HCT116 (cell line): ENCODE measurements around the gene SLC25A10. TPM values are rescaled to one million over a fixed set of nuclear protein-coding genes. Genes with fewer than 3 reads are reported as not detected.

Experiments
- ATAC-seq: fragments of 200-7000 bp; cut with Tn5 transposase; 2 replicates; pipeline ENCODE4 v1.9.1; 2020; ENCODE audit warnings: mild to moderate bottlenecking, moderate library complexity
- BruUV-seq: library from RNA; stranded (reverse); fragments of 400-500 nt; replicated peaks from 2 replicates; lab custom pipeline; 2021; lab: Mats Ljungman, UMichigan
- CTCF ChIA-PET: fragments of 300-600 bp; sonication (Branson Sonifier 250); formaldehyde crosslinking; loops from one replicate; lab custom pipeline; 2021; ENCODE audit warnings: antibody characterized with exemption; lab: Charles Lee
- POLR2A ChIA-PET: fragments of 300-600, 350-600 bp; sonication (Branson Sonifier 250); formaldehyde crosslinking; loops from one replicate; lab custom pipeline; 2021; ENCODE audit warnings: antibody characterized with exemption; lab: Charles Lee
- RAD21 ChIA-PET, 2 experiments: fragments of 300-600 bp; sonication (Branson Sonifier 250); formaldehyde crosslinking; loops; one replicate each; lab custom pipeline; 2023; ENCODE audit warnings: low total read pairs in 2 of 2; ENCODE audit not compliant: uncharacterized antibody in 2 of 2, unreplicated experiment in 2 of 2, low non-redundant PET in 1 of 2; lab: Charles Lee
- DNase-seq: peaks from one replicate; pipeline ENCODE4 v3.0.0-alpha.2; 2010; ENCODE audit warnings: low read depth, low spot score
- H2AFZ ChIP-seq: fragments of 200-600 bp; shearing (Covaris generic), sonication (generic); 2 replicates; pipeline ENCODE4 v1.6.1; 2017; ENCODE audit warnings: low read depth, mixed run types, mixed read lengths, antibody characterized with exemption, low read length; ENCODE audit not compliant: poor library complexity, severe bottlenecking
- H3K27ac ChIP-seq: 2 replicates; pipeline ENCODE4 v1.5.1; 2012; ENCODE audit warnings: low read depth, low read length
- H3K27me3 ChIP-seq: fragments of 200-600 bp; sonication (generic); 2 replicates; pipeline ENCODE4 v1.6.1; 2016; ENCODE audit warnings: mixed run types, low read length, mixed read lengths; ENCODE audit not compliant: insufficient read depth
- H3K36me3 ChIP-seq, 2 experiments: fragments of 200-500 bp in 1 of 2; fragments of 200-600 bp in 1 of 2; sonication (Bioruptor generic) in 1 of 2; sonication (generic) in 1 of 2; 2 replicates each; pipeline versions ENCODE4 v1.5.1 to v1.6.1; 2014 to 2016; ENCODE audit warnings: low read length in 2 of 2, inconsistent platforms in 1 of 2, mixed read lengths in 1 of 2, mixed run types in 1 of 2; ENCODE audit not compliant: insufficient read depth in 2 of 2, control insufficient read depth in 1 of 2
- H3K4me1 ChIP-seq, 2 experiments: fragments of 200-600 bp in 1 of 2; sonication (generic) in 1 of 2; 2 replicates each; pipeline versions ENCODE4 v1.5.1 to v1.6.1; 2012 to 2017; ENCODE audit warnings: low read length in 2 of 2, inconsistent platforms in 1 of 2, mild to moderate bottlenecking in 1 of 2, mixed read lengths in 1 of 2, mixed run types in 1 of 2, moderate library complexity in 1 of 2; ENCODE audit not compliant: insufficient read depth in 2 of 2, control insufficient read depth in 1 of 2
- H3K4me2 ChIP-seq: fragments of 200-600 bp; sonication (generic); 2 replicates; pipeline ENCODE4 v1.6.1; 2017; ENCODE audit warnings: mixed run types, low read length, mixed read lengths
- H3K4me3 ChIP-seq, 2 experiments: fragments of 200-600 bp in 1 of 2; sonication (generic) in 1 of 2; replicated peaks in 1 of 2; 2 replicates each; pipeline ENCODE4 v1.5.1; 2011 to 2016; ENCODE audit warnings: low read length in 2 of 2, control low read depth in 1 of 2, low read depth in 1 of 2, mild to moderate bottlenecking in 1 of 2, mixed read lengths in 1 of 2, mixed run types in 1 of 2
- H3K79me2 ChIP-seq: fragments of 200-600 bp; sonication (generic); 2 replicates; pipeline ENCODE4 v1.6.1; 2017; ENCODE audit warnings: mild to moderate bottlenecking, mixed run types, low read length, moderate library complexity, mixed read lengths; ENCODE audit not compliant: insufficient read depth
- H3K9ac ChIP-seq: fragments of 200-600 bp; sonication (generic); 2 replicates; pipeline ENCODE4 v1.6.1; 2016; ENCODE audit warnings: low read length, mixed read lengths
- H3K9me2 ChIP-seq: fragments of 200-600 bp; sonication (generic), shearing (Covaris generic); 2 replicates; pipeline ENCODE4 v1.6.1; 2017; ENCODE audit warnings: mixed run types, mild to moderate bottlenecking, moderate library complexity; ENCODE audit not compliant: insufficient read depth
- H3K9me3 ChIP-seq, 2 experiments: fragments of 200-500 bp in 1 of 2; fragments of 200-600 bp in 1 of 2; sonication (Bioruptor generic) in 1 of 2; sonication (generic) in 1 of 2; 2 replicates each; pipeline ENCODE4 v1.6.1; 2014 to 2017; ENCODE audit warnings: low read length in 2 of 2, mixed read lengths in 2 of 2, inconsistent platforms in 1 of 2, low read depth in 1 of 2, mild to moderate bottlenecking in 1 of 2, mixed run types in 1 of 2, moderate library complexity in 1 of 2; ENCODE audit not compliant: control insufficient read depth in 1 of 2, insufficient read depth in 1 of 2
- H4K20me1 ChIP-seq: fragments of 200-600 bp; sonication (generic), shearing (Covaris generic); 2 replicates; pipeline ENCODE4 v1.6.1; 2017; ENCODE audit warnings: mixed run types, mild to moderate bottlenecking, moderate library complexity; ENCODE audit not compliant: insufficient read depth
- CBX3 ChIP-seq: IDR thresholded peaks from 2 replicates; pipeline ENCODE4 v1.6.1; 2012; ENCODE audit warnings: low read depth
- CEBPB ChIP-seq: IDR thresholded peaks from 2 replicates; pipeline ENCODE4 v1.6.1; 2012; ENCODE audit warnings: low read depth
- CTCF ChIP-seq, 3 experiments: fragments of 200-600 bp in 1 of 3; sonication (generic) in 1 of 3; IDR thresholded peaks in 2 of 3; conservative IDR thresholded peaks in 1 of 3; 2 replicates each; pipeline ENCODE4 v1.5.1; 2012 to 2017; ENCODE audit warnings: low read depth in 2 of 3, low read length in 2 of 3, antibody characterized with exemption in 1 of 3, borderline replicate concordance in 1 of 3, control low read depth in 1 of 3, mild to moderate bottlenecking in 1 of 3, mixed read lengths in 1 of 3, mixed run types in 1 of 3, moderate library complexity in 1 of 3; ENCODE audit not compliant: insufficient read depth in 1 of 3
- EGR1 ChIP-seq: IDR thresholded peaks from 2 replicates; pipeline ENCODE4 v1.6.1; 2012; ENCODE audit warnings: low read depth
- ELF1 ChIP-seq: IDR thresholded peaks from 2 replicates; pipeline ENCODE4 v1.6.1; 2012; ENCODE audit warnings: low read depth, borderline replicate concordance
- EZH2 ChIP-seq: fragments of 200-600 bp; sonication (generic); IDR thresholded peaks from 2 replicates; pipeline ENCODE4 v1.6.1; 2017; ENCODE audit warnings: antibody characterized with exemption, mixed run types
- EZH2phosphoT487 ChIP-seq: fragments of 200-600 bp; IDR thresholded peaks from 2 replicates; pipeline ENCODE4 v1.6.1; 2018; ENCODE audit warnings: antibody characterized with exemption, borderline replicate concordance
- FOSL1 ChIP-seq: IDR thresholded peaks from 2 replicates; pipeline ENCODE4 v1.6.1; 2012; ENCODE audit warnings: low read depth
- MAX ChIP-seq: IDR thresholded peaks from 2 replicates; pipeline ENCODE4 v1.6.1; 2012
- POLR2A ChIP-seq: IDR thresholded peaks from 2 replicates; pipeline ENCODE4 v1.7.0; 2011; ENCODE audit warnings: borderline replicate concordance; ENCODE audit not compliant: insufficient read depth, insufficient read length; ENCODE audit errors: extremely low read depth
- POLR2AphosphoS5 ChIP-seq: IDR thresholded peaks from 2 replicates; pipeline ENCODE4 v1.6.1; 2011; ENCODE audit warnings: mild to moderate bottlenecking, low read depth, low read length, moderate library complexity
- RAD21 ChIP-seq: IDR thresholded peaks from 2 replicates; pipeline ENCODE4 v1.6.1; 2012; ENCODE audit warnings: low read depth, mild to moderate bottlenecking
- REST ChIP-seq: IDR thresholded peaks from 2 replicates; pipeline ENCODE4 v1.6.1; 2012; ENCODE audit warnings: low read depth
- SIN3A ChIP-seq: IDR thresholded peaks from 2 replicates; pipeline ENCODE4 v1.6.1; 2012; ENCODE audit warnings: low read depth
- SRF ChIP-seq: IDR thresholded peaks from 2 replicates; pipeline ENCODE4 v1.6.1; 2012; ENCODE audit warnings: low read depth
- TCF7L2 ChIP-seq: IDR thresholded peaks from 2 replicates; pipeline ENCODE4 v1.7.0; 2011; ENCODE audit warnings: borderline replicate concordance, inconsistent platforms; ENCODE audit not compliant: insufficient read depth, insufficient read length; ENCODE audit errors: extremely low read depth
- YY1 ChIP-seq: IDR thresholded peaks from 2 replicates; pipeline ENCODE4 v1.6.1; 2011; ENCODE audit warnings: low read length, low read depth, moderate library complexity, mild to moderate bottlenecking; ENCODE audit not compliant: insufficient replicate concordance; ENCODE audit errors: extremely low read depth
- ZBTB33 ChIP-seq: IDR thresholded peaks from 2 replicates; pipeline ENCODE4 v1.6.1; 2011; ENCODE audit warnings: mild to moderate bottlenecking, low read length, moderate library complexity; ENCODE audit not compliant: insufficient replicate concordance; ENCODE audit errors: extremely low read depth
- ZFX ChIP-seq: fragments of 450-650 bp; IDR thresholded peaks from 2 replicates; pipeline ENCODE4 v1.6.1; 2017
- intact Hi-C: fragments of 100-400 bp; cut with micrococcal nuclease; formaldehyde crosslinking; loops from 2 replicates; pipeline ENCODE4 v1.10.0; 2022
- total RNA-seq: library from RNA; stranded (reverse); gene quantifications from one replicate; pipeline ENCODE4 v1.2.1, GENCODE V29; 2021; ENCODE audit not compliant: unreplicated experiment

The SLC25A10 gene
- total RNA-seq, 1 experiment from 2014 or later: 70.8 TPM

GRCh38 chr17:81713556-81714411 lies 1.7 kb downstream of the SLC25A10 start:
- Histone ChIP-seq H2AFZ (no peak overlapping the region), H3K79me2 (peaks cover 34% of the 10 kb centered on the region), H3K9ac (peak overlapping the region; percentile 93), H3K27ac (peak overlapping the region; percentile 96), H3K4me2 (peak overlapping the region; percentile 100), H3K9me2 (no peaks in the 10 kb centered on the region), H3K4me1 (peaks cover 32 to 41% of the 10 kb centered on the region in 2 experiments), H3K9me3 (no peaks in the 10 kb centered on the region), H4K20me1 (no peaks in the 10 kb centered on the region), H3K4me3 (peak overlapping the region; percentile 66 to 96), H3K36me3 (peaks cover 3 to 5% of the 10 kb centered on the region in 2 experiments; a peak in 3 of 4 replicates), H3K27me3 (no peaks in the 10 kb centered on the region)
- no peak for DNase-seq
- ChIA-PET RAD21 (no interaction called here), CTCF (interaction anchor here (1.0 to 1.5 kb wide), 2 partner anchors 8 to 13 kb away, joined by 3 to 8 read pairs; no protein-coding TSS in a partner anchor), POLR2A (interaction anchor here (0.8 to 1.9 kb wide), 6 partner anchors 9 to 214 kb away, joined by 3 to 5 read pairs (median 3); partner anchors contain the start of genes ARL16, HGS, MAFG and MRPL12)
- ATAC-seq: peak; percentile 12
- intact Hi-C loops: no loop called here
- no peak for TF ChIP-seq EZH2phosphoT487
- no peak for TF ChIP-seq CEBPB
- no peak for TF ChIP-seq POLR2AphosphoS5
- TF ChIP-seq CTCF (IDR thresholded peaks at IDR 0.05 in 2 of 3, conservative IDR thresholded peaks at IDR 0.05 in 1 of 3; ENCODE audit: borderline replicate concordance in 1 of 3, insufficient read depth in 1 of 3, low read depth in 2 of 3, low read length in 2 of 3): no peak
- no peak for TF ChIP-seq FOSL1
- TF ChIP-seq RAD21: no peak
- TF ChIP-seq CBX3: no peak
- TF ChIP-seq ZBTB33: no peak
- TF ChIP-seq MAX: no peak
- no peak for TF ChIP-seq ELF1
- TF ChIP-seq SIN3A: no peak
- no peak for TF ChIP-seq YY1
- TF ChIP-seq REST: no peak
- no peak for TF ChIP-seq POLR2A
- no peak for TF ChIP-seq TCF7L2
- TF ChIP-seq EGR1: no peak
- TF ChIP-seq ZFX: no peak
- TF ChIP-seq EZH2: no peak
- no peak for TF ChIP-seq SRF
- no TSS peak for BruUV-seq
